ENCODE results near the gene NDUFC2.
"Not testable (repeated sequence)": the region's sequence is repeated elsewhere in the genome, so short reads cannot be mapped to it uniquely, and the experiment has no call there.

The NDUFC2 gene

DNA sequence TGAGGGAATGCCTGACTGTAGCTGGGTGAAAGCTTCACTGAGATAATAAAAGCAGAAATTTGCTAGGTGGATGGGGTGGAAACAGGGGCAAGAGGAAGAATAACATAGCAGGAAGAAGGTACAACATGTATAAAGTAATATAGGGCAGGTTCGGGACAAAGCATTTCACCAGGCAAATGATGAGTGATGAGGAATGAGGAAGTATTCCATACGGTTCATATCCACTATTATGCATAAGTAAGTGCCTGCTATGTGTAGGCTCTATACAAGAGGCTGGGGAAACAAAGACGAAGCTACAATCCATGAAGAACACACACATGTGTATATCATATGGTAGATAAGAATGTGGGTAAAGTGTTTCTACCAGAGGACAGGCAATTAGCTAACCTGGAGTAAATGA, 7.9 kb downstream of the NDUFC2 start:
- DNase-seq (no peak), ATAC-seq (replicated peaks) (no peak)
- Mint-ChIP-seq H3K9me3 (peaks cover 0 to 6% of the 10 kb centered on the region in 2 donors), H3K36me3 (peaks cover 37 to 50% of the 10 kb centered on the region in 2 donors), H3K27ac (no peak overlapping the region), H3K4me1 (peaks cover 16 to 40% of the 10 kb centered on the region in 2 donors), H3K27me3 (no peaks in the 10 kb centered on the region), H3K4me3 (no peak overlapping the region)

DNA sequence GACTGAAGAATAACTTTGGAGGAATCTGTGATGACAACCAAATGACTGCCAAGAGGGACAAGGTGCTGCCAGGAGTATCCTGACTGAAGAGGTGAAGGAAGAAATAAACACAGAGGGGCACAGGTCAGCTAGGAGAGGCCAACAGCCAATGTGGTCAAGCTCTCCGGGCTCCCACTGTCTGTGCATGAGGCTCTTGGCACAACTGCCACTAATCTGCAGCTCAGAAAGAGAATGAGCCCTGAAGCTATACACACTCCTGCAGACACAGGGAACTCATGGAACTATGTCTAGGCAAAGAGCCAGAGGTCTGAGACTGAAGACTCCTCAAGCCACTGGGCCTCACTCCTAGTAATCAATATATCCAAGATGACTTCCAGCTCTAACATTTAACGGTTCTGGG, 9.0 kb downstream of the NDUFC2 start:
- DNase-seq (no peak), ATAC-seq (replicated peaks) (no peak)
- Mint-ChIP-seq H3K9me3 (peaks cover 0 to 6% of the 10 kb centered on the region in 2 donors), H3K4me1 (peaks cover 8 to 34% of the 10 kb centered on the region in 2 donors), H3K27me3 (no peaks in the 10 kb centered on the region), H3K36me3 (peaks cover 37 to 47% of the 10 kb centered on the region in 2 donors), H3K27ac (no peak overlapping the region), H3K4me3 (no peak overlapping the region)

DNA sequence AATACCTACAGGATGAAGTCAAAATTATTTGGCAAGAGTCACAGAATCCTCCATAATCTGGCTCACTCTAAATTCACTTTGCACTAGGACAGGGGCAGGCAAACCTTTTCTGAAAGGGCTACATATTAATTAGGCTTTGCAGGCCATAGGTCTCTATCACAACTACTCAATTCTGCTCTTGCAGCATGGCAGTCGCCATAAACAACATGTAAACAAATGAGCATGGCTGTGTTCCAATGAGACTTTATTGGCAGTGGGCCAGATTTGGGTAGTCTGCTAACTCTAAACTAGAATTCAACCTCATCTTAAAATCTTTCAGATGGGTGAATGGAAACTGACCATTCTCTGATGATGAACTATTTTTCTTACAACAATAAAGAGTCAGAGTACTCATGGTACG, 10.2 kb downstream of the NDUFC2 start:
- no peaks in the 10 kb centered on the region for H3K27me3 Mint-ChIP-seq
- no peak overlapping the region for H3K4me3 Mint-ChIP-seq
- peaks cover 0 to 6% of the 10 kb centered on the region in 2 donors for H3K9me3 Mint-ChIP-seq
- H3K36me3 Mint-ChIP-seq: peaks cover 36 to 47% of the 10 kb centered on the region in 2 donors
- DNase-seq: no peak
- no peak overlapping the region for H3K27ac Mint-ChIP-seq
- ATAC-seq (replicated peaks): no peak
- peaks cover 7 to 33% of the 10 kb centered on the region in 2 donors for H3K4me1 Mint-ChIP-seq

DNA sequence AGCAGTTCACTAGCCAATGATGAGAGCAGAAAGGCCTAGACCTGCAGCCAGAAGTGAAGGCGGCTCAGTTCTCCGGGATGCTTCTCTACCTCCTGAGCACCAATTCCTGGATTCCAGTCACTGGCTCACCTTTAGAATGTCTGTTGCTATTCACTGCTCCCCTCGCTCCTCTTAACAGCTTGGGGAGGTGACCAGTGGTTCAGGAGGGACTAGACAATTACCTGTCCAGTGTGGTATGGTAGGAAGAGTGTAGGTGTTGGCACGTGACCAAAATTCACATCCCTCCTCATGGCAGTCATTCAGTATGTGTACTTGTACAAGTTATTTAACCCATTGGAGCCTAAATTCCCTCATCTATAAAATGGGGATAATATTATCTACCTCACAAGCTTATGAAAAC, 12.0 kb downstream of the NDUFC2 start:
- no peak overlapping the region for H3K4me3 Mint-ChIP-seq
- no peak for DNase-seq
- no peak overlapping the region for H3K27ac Mint-ChIP-seq
- peaks cover 39 to 51% of the 10 kb centered on the region in 2 donors for H3K36me3 Mint-ChIP-seq
- H3K9me3 Mint-ChIP-seq: peaks cover 0 to 6% of the 10 kb centered on the region in 2 donors
- no peaks in the 10 kb centered on the region for H3K27me3 Mint-ChIP-seq
- peaks cover 7 to 22% of the 10 kb centered on the region in 2 donors for H3K4me1 Mint-ChIP-seq
- ATAC-seq (replicated peaks): no peak

DNA sequence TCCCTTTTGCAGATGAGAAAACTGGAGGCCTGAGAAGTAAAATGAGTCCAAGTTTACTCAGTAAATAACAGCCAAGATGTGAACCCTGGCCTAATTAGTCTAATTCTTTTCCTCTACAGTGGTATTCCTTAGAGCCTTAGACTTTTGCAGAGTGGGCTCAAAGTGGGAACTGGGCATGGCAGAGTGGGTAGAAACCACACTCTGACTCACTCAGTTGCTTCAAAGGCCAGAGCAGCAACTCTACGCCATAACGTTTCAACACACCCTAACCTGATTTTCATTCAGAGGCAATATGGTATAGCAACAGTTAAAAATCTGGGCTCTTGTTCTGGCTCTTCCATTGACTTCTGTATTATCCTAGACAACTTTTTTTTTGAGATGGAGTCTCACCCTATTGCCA, 13.2 kb downstream of the NDUFC2 start:
- peaks cover 2 to 13% of the 10 kb centered on the region in 2 donors for H3K4me1 Mint-ChIP-seq
- ATAC-seq (replicated peaks) (no peak), DNase-seq (no peak)
- no peaks in the 10 kb centered on the region for H3K27me3 Mint-ChIP-seq
- H3K36me3 Mint-ChIP-seq: peaks cover 32 to 42% of the 10 kb centered on the region in 2 donors
- no peak overlapping the region for H3K4me3 Mint-ChIP-seq
- peaks cover 0 to 6% of the 10 kb centered on the region in 2 donors for H3K9me3 Mint-ChIP-seq
- H3K27ac Mint-ChIP-seq: no peak overlapping the region

DNA sequence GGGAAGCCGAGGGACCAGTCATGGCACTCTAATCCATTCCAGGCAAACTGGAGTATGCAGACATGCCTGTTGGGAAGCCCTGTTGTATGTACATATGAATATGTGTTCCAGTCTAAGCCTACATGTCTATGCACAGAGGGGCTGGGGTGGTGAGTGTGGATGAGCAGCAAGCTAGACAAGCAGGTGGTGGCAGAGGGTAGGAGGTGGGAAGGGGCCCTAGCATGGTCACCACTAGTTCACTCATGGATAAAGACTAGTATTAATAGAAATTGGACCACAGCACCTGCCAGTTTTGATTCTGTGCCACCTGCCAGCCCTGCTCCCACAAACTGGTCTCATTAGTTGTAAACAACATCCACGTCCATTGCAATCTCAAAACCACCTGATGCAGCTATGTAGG, 14.5 kb downstream of the NDUFC2 start:
- Mint-ChIP-seq H3K4me1 (peaks cover 2 to 11% of the 10 kb centered on the region in 2 donors), H3K4me3 (no peak overlapping the region), H3K27me3 (no peaks in the 10 kb centered on the region), H3K27ac (no peak overlapping the region), H3K9me3 (peaks cover 0 to 6% of the 10 kb centered on the region in 2 donors), H3K36me3 (peaks cover 32 to 40% of the 10 kb centered on the region in 2 donors)
- ATAC-seq (replicated peaks) (no peak), DNase-seq (no peak)

DNA sequence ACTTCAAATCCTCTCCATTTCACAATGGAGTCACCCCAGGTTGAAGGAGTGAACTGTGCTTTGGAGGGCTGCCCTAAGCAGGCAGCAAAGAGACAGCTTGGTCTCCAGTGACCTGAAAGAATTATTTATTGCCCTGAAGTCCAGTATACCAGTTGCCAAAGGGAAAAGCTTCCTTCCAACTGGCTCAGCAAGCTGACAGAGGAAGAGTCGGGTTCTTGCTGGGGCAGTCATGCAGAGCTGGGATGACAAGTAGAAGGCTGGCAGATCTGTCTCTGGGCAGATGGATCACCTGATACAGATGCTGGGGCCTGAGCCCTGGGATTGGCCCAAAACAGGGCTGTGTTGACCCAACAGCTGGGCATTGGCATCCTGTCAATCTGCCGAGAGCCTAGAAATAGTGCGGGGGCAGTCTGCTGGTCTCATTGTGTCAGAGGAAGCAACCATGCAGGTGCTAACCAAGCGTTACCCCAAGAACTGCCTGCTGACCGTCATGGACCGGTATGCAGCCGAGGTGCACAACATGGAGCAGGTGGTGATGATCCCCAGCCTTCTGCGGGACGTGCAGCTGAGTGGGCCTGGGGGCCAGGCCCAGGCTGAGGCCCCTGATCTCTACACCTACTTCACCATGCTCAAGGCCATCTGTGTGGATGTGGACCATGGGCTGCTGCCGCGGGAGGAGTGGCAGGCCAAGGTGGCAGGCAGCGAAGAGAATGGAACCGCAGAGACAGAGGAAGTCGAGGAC, 16.1 kb downstream of the NDUFC2 start, which contains the start of gene THRSP:
Gene THRSP (plus strand): TSS at position 422 of the 742 bp plus-strand sequence. CDS start 21 bp downstream, at position 443.
- DNase-seq: no peak
- Mint-ChIP-seq H3K36me3 (peaks cover 21 to 31% of the 10 kb centered on the region in 2 donors), H3K9me3 (peaks cover 0 to 6% of the 10 kb centered on the region in 2 donors), H3K27me3 (no peaks in the 10 kb centered on the region), H3K4me3 (no peak within 1 kb of the TSS), H3K27ac (no peak within 1 kb of the TSS), H3K4me1 (peaks cover 2 to 11% of the 10 kb centered on the region in 2 donors)
- ATAC-seq (replicated peaks): no peak

DNA sequence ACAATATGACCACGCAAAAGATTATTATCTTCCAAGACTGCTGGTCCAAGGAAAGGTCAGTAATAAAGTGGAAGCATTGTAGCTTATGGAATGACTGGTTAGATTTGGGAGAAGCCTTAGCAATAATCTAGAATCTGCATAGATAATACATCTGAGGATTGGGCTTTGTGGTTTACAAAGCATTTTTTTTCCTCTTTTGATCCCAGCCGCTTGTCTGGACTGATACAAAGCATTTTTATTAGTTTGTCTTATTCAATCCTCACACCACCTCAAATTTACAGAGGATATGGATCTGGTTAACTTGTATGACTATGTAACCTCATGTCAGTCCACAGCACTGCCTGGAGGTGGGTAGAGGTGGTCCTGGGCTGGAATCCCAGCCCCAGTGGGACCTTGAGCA, 17.0 kb downstream of the NDUFC2 start:
- Mint-ChIP-seq H3K27me3 (no peaks in the 10 kb centered on the region), H3K36me3 (peaks cover 17 to 25% of the 10 kb centered on the region in 2 donors), H3K27ac (no peak overlapping the region), H3K4me3 (no peak overlapping the region), H3K4me1 (peaks cover 2 to 11% of the 10 kb centered on the region in 2 donors), H3K9me3 (peaks cover 0 to 4% of the 10 kb centered on the region in 2 donors)
- ATAC-seq (replicated peaks): no peak
- no peak for DNase-seq

DNA sequence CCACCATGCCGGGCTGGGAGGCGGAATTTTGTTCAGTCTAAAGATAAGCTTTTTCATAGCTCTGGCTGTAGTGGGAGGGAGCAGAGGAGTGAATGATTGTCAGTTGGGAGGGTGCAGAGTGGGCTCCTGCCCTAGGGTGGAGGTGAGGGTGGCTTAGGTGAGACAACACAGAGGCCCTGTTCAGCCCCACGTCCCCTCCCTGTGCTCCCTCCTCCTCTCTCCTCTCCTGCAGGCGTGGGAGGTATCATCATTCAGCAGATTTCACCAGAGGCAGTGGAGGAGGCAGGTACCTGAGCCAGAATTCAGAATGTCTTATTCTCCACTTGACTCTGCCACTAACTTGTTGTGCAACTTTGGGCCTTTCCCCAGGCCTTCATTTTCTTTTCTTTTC, 17.7 kb downstream of the NDUFC2 start:
- Mint-ChIP-seq H3K27me3 (no peaks in the 10 kb centered on the region), H3K4me3 (no peak overlapping the region), H3K9me3 (no peaks in the 10 kb centered on the region), H3K4me1 (peaks cover 2 to 11% of the 10 kb centered on the region in 2 donors), H3K27ac (no peak overlapping the region), H3K36me3 (peaks cover 10 to 18% of the 10 kb centered on the region in 2 donors)
- no peak for DNase-seq
- ATAC-seq (replicated peaks): no peak

DNA sequence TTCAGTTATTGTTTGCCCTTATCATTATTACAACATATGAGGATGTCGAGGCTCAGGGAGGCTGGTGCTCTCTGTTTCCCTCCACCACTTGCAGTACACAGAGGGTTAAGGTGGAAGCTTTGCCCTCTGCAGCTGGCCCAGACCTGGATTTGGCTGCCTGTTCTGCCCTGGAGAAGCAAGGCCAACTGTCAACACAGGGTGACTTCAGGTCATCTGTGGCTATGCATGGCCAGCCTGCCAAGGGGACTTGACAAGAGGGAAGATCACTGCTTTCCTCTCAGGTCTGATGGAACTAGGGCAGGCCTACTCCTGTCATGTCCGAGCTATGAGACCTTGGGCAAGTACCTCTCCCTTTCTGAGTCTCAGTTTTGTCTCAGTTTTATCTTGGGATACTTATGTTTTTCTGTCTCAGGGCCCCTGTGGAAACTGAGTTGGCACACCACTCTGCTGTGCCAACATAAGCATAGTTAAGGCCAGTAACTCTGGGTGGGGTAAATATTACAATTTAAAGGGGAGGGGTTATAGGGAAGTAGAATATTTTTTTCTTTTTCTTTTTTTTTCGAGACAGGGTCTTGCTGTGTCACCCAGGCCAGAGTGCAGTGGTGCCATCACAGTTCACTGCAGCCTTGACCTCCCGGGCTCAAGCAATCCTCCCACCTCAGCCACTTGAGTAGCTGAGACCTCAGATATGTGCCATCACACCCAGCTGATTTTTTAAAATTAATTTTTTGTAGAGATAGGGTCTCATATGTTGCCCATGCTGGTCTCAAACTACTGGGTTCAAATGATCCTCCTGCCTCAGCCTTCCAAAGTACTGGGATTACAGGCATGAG, 18.4 kb downstream of the NDUFC2 start:
- Mint-ChIP-seq H3K4me3 (no peak overlapping the region), H3K4me1 (peaks cover 2 to 11% of the 10 kb centered on the region in 2 donors), H3K9me3 (no peaks in the 10 kb centered on the region), H3K27ac (no peak overlapping the region), H3K27me3 (no peaks in the 10 kb centered on the region), H3K36me3 (peaks cover 8 to 12% of the 10 kb centered on the region in 2 donors)
- no peak for DNase-seq
- ATAC-seq (replicated peaks): no peak

DNA sequence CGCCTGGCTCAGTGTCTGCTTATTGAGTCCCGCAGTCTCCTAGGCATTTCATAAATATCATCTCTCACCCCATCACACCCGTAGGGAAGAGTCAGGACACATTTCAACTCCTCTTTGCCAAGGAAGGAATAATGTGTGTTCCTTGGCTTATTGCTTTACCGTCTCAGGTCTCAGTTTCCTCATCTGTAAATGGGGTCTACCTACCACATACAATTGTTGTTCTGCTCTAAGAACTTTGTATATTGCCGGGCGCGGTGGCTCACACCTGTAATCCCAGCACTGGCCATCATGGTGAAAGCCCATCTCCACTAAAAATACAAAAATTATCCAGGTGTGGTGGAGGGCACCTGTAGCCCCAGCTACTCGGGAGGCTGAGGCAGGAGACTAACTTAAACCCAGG, 19.1 kb downstream of the NDUFC2 start:
- ATAC-seq (replicated peaks): no peak
- Mint-ChIP-seq H3K9me3 (no peaks in the 10 kb centered on the region), H3K27ac (no peak overlapping the region), H3K4me1 (peaks cover 2 to 6% of the 10 kb centered on the region in 2 donors), H3K36me3 (peaks cover 8 to 12% of the 10 kb centered on the region in 2 donors), H3K27me3 (no peaks in the 10 kb centered on the region), H3K4me3 (no peak overlapping the region)
- DNase-seq: no peak

DNA sequence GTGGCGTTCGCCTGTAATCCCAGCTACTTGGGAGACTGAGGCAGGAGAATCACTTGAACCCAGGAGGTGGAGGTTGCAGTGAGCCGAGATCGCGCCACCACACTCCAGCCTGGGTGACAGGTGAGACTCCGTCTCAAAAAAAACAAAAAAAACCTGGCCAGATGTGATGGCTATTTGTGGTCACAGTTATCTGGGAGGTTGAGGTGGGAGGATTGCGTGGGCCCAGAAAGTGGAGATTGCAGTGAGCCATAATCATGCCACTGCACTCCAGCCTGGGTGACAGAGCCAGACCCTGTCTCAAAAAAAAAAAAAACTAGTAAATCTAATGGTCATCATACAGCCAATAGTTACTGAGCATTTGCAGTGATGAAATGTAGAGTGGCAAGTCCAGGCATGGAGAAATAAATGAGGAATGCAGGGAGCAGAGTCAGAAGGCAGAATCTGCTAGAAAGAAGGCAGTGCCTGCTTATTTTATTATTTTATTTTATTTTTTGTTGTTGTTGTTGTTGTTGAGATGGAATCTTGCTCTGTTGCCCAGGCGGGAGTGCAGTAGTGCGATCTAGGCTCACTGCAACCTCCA, 19.8 kb downstream of the NDUFC2 start:
- not testable (repeated sequence) for DNase-seq; H3K4me1 Mint-ChIP-seq; H3K36me3 Mint-ChIP-seq; H3K4me3 Mint-ChIP-seq; H3K9me3 Mint-ChIP-seq; H3K27ac Mint-ChIP-seq; H3K27me3 Mint-ChIP-seq; ATAC-seq (replicated peaks)

DNA sequence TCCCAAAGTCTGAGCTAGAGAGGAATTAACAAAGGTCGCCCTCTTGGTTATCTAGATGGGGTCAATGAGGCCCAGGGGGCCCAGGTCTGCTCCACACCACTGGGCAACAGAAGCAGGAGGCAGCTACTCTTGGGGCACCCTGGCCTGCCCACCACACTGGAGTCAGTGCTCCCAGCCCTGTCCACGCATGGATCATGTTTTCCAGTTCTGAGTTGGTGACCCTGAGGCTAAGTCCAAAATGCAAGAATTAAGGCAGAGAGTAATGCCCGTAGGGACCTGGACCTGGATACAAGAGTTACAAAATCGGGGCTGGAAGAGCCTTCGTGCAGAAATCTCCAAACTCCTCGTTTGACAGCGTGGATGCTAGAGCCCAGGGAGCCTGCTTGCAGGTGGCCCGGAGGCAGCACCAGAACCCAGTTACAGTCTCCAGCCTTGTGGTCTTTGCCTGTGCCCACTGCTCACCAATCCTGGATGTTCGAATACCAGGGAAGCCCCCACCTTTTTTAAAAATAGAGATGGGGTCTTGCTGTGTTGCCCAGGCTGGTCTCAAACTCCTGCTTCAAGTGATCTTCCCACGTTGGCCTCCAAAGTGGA, 22.1 kb downstream of the NDUFC2 start:
- DNase-seq: no peak
- Mint-ChIP-seq H3K4me1 (no peaks in the 10 kb centered on the region), H3K4me3 (no peak overlapping the region), H3K9me3 (no peaks in the 10 kb centered on the region), H3K27ac (no peak overlapping the region), H3K36me3 (peaks cover 0 to 2% of the 10 kb centered on the region in 2 donors), H3K27me3 (no peaks in the 10 kb centered on the region)
- no peak for ATAC-seq (replicated peaks)

DNA sequence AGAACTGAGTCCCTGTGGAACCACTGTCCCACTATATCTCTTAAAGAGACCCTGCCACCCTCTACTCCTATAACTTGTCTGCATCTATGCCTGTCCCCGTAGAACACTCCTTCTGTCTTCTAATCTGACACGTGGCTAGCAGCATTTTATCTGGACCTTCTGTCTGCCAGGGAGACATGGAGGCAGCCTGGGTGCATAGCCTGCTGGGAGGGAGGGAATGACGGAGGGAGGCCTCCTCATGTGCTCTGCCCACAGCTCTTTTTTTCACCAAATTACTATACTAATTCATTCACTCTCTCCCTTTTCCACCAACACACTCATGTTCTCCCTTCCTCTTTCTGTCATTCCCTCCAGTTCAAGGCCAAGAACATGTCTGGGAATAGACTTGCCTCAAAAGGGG, 23.6 kb downstream of the NDUFC2 start:
- Mint-ChIP-seq H3K36me3 (peaks cover 0 to 2% of the 10 kb centered on the region in 2 donors), H3K9me3 (no peaks in the 10 kb centered on the region), H3K27me3 (no peaks in the 10 kb centered on the region), H3K27ac (no peak overlapping the region), H3K4me1 (no peaks in the 10 kb centered on the region), H3K4me3 (no peak overlapping the region)
- ATAC-seq (replicated peaks) (no peak), DNase-seq (no peak)
